LNCAP (cell line): ENCODE results near the gene GUK1.

Source experiments
- TF ChIP-seq, protein P1 (sequence below): fragments of 450-650 bp; IDR thresholded peaks from 2 replicates; pipeline ENCODE4 v1.5.1; 2017; ENCODE audit warnings: mild to moderate bottlenecking

GUK1 gene

DNA sequence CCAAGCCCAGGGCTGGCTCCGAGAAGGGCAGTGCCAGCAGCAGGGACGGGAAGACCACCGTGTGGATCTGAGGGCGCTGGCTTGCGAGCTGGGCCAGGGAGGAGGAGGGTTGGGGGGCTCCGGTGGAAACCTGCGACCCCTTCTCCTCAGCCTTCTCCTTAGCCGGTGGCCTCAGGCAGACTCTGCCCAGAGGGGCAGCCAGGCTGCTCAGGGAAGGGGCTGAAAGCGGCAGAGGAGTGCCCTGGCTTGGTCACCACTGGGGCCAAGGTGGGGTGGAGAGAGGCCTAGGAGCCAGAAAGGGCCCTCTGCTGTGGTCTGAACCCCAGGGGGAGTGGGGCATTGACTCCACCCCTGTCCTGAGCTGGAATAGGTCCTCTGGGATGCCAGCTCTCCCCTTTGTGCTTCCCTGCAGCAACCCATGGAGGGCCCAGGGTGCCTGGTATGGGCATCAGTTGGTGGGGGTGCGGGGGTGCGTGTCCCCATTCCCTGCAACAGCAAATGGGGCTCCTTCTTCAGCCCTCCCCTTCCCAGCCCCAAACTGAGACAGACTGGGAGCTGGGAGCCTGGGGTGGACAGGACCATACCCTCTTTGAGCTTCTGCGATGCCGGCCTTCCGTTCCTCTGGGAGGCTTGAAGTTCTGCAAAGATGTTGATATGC lies 19.1 kb downstream of the GUK1 start:
- TF ChIP-seq, protein P1, sequence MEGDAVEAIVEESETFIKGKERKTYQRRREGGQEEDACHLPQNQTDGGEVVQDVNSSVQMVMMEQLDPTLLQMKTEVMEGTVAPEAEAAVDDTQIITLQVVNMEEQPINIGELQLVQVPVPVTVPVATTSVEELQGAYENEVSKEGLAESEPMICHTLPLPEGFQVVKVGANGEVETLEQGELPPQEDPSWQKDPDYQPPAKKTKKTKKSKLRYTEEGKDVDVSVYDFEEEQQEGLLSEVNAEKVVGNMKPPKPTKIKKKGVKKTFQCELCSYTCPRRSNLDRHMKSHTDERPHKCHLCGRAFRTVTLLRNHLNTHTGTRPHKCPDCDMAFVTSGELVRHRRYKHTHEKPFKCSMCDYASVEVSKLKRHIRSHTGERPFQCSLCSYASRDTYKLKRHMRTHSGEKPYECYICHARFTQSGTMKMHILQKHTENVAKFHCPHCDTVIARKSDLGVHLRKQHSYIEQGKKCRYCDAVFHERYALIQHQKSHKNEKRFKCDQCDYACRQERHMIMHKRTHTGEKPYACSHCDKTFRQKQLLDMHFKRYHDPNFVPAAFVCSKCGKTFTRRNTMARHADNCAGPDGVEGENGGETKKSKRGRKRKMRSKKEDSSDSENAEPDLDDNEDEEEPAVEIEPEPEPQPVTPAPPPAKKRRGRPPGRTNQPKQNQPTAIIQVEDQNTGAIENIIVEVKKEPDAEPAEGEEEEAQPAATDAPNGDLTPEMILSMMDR = no peak

DNA sequence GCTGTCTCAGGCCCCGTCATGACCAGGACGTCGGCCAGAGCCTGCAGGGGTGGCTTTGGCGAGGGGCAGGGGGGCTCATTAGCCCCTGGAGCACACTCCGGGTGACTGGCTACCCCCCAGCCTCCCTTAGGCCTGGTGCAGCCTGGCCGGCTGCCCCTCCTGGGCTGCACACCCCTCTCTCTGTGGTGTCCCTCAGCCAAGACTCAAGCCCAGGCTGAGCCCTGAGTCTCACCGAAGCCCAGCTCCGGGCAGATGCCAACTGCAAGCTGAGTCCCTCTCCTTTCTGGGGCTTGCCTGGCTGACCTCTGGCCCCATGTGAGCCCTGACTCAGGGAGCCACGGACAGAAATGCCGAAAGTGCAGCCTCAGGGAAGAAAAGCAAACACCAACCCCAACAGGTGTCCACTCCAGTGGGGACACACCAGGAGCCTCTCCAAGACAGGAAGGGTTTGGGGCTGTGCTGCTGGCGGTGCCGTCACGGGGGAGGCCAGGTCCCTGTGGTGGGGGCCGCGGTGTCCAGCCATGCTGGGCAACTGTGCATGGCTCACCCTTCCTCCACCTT lies 20.2 kb downstream of the GUK1 start:
- TF ChIP-seq, protein P1 = no peak

DNA sequence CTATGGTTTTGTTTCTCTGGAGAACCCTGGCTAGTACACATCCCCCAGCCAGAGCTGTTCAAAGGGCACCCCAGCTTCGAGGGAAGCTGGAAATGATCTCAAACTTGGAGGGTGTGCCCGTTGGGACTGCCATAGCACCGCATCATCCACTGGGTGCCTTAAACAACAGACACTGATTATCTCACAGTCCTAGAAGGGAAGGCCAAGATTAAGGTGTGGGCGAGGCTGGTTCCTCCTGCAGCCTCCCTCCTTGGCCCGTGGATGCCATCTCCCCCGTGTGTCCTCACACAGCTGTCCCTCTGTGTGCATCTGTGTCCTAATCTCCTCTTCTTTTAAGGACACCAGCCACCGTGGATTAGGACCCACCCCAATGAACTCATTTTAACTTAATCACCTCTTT lies 21.3 kb downstream of the GUK1 start:
- TF ChIP-seq, protein P1 = no peak

DNA sequence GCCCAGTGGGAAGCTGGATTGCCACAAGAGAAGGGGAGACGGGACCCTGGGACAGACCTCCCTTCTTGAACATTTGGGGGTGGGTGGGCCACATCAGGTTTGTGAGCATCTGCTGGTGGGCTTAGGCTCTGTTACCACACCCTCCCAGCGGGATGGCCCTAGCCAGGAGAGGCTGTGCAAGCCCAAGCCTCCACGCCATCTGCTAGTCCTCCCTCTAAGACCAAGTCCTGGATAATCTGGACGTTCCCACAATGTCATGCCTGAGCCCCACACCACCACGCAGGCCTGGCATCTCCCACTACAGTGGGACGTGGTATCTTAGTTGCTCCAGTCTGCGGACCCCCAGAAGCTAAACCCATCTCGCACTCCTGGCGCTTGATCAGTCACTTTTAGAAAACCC lies 21.8 kb downstream of the GUK1 start:
- TF ChIP-seq, protein P1 = no peak

DNA sequence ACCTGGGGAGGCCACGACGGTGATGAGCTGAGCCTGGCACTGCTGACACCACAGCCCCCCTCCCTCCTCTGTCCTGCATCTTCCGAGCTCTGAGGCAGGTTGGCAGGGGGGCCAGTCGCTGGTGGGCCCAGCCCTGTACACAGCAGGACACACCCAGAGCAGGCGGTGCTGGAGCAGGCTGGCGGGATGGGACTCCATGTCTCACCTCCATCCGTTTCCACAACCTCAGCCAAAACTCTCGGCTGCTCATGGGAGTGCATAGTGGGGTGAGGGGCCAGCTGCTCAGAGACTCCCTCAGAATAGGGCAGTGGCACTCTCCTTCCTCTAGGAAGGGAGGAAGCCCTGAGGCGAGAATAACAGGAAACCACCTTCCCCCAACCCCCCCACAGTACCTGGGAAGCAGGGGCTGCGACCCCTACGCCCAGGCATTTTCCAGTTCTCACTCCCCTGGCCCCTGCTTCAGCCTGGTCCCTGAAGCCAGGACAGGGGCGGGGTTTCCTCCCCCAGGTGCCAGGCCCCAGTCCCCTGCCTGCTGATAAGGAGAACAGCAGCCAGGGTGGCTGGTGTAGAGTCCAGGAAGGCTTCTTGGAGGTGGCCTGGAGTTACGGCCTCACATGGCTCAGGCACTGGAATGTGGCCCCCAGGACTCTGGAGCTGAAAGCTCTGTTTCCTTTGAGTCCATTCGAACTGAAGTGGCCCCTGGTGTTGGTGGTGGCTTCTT lies 22.4 kb downstream of the GUK1 start:
- TF ChIP-seq, protein P1 = no peak

DNA sequence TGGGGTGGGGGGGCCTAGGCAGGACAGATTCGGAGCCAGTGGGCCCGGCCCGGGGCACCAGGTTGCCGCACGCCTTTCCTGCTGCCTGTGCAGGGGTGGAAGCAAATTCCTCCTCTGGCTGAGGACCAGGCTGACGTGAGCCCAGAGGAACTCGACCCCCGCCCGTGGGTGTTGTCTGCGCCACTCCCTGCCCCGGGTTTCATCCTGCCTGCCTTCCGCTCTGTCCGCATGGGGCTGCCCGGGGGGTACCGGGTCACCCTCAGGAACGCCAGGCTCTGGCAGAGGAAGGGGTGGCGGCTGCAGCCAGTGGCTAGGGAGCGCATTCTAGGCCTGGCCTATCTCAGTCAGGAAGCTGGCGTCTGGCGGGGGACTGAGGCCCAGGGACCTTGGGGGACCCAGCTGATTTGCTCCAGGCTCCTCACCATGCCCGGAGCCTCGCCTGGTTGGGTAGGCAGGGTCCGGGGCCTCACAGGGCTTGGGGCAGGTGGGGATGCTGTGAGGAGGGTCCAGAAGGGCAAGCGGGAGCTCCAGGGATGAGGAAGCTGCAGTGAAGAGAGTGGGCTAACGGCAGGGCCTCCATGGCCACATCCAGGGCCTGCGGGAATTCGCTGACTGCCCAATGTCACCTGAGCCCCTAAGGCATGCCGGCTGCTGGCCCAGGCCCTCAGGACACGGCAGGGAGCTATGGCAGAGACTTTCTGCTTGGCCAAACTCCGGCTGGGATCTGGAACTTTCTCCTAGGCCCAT lies 23.1 kb downstream of the GUK1 start:
- TF ChIP-seq, protein P1 = no peak

DNA sequence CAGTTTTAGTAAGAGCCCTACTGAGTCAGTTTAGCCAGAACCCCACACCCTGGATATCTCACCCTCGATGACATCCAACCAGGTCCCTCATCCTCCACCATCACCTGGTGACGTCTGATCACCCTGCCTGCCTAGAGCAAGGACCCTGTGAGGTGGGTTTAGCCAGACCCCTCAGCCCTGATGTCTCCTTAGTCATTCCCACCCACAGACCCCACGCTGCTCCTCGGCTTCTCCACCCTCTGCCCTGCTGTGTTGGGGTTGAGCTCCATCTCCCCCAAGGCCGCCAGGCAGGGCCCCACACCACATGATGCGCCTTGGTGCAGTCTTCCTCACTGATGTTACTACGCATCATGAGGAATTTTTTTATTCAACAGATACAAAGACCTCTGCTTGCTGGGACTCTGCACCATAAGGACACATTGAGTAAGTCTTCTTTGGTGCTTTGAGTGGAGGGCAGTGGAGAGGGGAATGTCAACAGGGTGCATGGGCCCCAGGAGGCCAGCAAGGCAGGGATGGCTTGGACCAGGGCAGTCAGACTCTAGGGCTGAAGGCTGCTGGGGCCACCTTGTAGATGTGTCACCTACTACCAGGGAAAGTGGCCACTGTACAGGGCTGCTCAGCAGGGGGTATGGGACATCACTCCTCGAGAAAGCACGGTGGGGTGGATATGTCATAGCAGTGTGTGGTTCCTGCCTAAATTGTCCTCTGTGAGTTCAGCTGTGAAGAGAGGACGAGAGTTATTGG lies 23.9 kb downstream of the GUK1 start:
- TF ChIP-seq, protein P1 = no peak
